COLO668 (cell line): ENCODE results near the gene NNMT.

Experiments
- DNase-seq: peaks from one replicate; lab custom pipeline; 2025; ENCODE audit not compliant: unreplicated experiment; lab: John Stamatoyannopoulos, UW

NNMT gene

DNA sequence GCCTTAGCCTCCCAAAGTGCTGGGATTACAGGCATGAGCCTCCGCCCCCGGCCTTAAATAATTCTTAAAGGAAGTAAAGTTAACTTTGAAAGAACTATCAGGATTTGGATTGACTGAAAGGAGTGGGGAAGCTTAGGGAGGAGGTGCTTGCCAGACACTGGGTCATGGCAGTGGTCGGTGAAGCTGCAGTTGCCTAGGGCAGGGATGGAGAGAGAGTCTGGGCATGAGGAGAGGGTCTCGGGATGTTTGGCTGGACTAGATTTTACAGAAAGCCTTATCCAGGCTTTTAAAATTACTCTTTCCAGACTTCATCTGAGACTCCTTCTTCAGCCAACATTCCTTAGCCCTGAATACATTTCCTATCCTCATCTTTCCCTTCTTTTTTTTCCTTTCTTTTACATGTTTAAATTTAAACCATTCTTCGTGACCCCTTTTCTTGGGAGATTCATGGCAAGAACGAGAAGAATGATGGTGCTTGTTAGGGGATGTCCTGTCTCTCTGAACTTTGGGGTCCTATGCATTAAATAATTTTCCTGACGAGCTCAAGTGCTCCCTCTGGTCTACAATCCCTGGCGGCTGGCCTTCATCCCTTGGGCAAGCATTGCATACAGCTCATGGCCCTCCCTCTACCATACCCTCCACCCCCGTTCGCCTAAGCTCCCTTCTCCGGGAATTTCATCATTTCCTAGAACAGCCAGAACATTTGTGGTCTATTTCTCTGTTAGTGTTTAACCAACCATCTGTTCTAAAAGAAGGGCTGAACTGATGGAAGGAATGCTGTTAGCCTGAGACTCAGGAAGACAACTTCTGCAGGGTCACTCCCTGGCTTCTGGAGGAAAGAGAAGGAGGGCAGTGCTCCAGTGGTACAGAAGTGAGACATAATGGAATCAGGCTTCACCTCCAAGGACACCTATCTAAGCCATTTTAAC, at the start of gene NNMT:
Gene NNMT, plus strand, starts transcription at position 724 of the 929 bp plus-strand sequence. Its CDS starts 158 bp downstream, at position 882.
- DNase-seq = no peak

DNA sequence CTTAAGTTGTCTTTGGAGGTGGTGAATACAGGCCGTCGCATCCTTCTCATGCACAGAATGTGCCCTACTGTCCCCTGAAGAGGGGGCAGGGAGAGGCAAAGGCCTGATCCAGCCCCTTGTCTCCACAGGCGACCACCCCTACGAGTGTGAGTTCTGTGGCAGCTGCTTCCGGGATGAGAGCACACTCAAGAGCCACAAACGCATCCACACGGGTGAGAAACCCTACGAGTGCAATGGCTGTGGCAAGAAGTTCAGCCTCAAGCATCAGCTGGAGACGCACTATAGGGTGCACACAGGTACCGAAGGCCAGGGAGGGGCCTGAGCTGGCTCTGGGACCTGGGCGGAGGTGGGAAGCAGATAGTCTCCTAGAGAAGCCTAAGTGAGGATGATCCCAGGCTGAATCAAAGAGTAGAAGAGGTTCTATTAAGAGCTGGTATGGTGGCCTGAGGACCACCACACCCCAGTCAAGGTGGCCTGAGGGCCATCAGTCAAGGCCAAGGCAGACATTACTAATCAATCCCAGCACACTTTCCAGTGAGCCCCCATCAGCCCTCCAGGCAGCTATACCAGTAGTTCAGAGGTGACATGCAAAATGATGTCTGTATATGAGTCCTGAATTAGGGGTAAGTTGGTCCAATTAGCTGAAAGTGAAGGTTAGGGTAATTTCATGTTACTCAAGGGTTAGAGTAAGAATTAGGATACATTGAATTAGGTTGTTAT, 49.0 kb upstream of the NNMT start:
- no peak for DNase-seq

DNA sequence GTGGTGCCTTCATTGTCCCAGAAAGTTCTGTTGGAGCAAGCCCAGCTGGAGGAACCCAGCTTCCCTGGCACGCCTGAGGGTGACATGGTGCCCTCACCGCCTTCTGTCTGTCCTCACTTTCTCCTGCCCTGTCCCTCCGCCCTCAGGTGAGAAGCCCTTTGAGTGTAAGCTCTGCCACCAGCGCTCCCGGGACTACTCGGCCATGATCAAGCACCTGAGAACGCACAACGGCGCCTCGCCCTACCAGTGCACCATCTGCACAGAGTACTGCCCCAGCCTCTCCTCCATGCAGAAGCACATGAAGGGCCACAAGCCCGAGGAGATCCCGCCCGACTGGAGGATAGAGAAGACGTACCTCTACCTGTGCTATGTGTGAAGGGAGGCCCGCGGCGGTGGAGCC, 46.0 kb upstream of the NNMT start:
- no peak for DNase-seq

DNA sequence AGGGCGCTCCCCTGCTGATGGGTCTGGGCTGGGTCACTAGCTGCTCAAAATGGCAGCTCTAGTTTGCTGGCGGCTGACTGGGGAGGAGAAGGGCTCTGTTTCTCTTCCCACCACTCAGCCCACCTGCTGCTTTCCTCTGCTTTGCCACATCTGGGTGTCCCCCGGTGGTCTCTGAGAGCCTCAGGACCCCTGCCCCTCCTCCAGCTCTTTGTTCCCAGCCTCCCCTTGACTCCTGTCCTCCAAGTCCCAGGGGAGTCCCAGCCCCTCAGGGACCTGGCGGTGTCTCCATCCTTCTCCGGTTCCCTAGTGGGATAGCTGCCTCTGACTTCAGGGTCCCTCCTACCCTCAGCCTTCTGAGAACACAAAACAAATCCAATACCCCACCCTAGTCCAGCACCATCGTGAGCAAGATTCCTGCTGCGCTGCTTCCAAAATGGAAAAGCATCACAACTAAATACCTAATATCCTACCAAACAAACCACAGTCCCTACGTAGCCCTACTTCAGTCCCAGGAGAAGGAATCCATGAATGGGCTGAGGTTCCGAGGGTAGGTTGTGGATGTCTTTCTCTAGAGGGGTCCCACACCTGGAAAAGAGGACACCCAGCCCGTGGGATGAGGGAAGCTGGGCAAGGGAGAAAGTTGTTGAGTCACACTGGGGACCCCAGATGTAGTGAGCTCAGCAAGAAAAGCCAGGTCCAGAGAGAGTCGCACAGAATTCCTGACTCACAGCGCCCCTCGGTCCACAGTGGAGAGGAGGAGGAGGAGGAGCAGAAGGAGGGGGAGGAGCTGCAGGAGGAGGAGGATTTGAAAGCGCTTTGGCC, 45.0 kb upstream of the NNMT start:
- DNase-seq = no peak

DNA sequence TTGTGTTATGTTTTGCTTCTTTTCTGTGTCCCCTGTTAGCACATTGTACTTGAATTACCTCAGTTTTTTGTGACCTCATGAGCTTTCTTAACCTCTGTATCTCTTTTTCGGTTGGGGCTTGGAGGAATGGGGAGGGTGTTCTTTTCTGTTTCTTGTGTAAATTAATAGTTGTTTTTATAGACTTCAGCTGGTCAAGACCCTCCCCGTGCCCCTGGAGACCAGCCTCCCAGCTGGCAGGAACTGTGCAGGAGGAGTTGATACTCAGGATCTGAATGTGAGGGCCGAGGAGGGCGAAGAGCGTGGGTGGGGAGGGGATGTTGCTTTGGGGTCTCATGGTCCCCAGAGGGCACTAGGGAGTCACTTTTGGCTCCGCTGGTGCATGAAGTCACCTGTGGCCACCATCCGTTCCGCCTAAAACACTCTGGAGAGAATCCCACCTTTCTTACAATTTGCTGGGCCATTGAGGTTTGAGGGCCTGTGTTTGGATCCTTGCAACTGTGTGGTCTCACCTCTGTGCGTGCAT, 44.3 kb upstream of the NNMT start:
- no peak for DNase-seq

DNA sequence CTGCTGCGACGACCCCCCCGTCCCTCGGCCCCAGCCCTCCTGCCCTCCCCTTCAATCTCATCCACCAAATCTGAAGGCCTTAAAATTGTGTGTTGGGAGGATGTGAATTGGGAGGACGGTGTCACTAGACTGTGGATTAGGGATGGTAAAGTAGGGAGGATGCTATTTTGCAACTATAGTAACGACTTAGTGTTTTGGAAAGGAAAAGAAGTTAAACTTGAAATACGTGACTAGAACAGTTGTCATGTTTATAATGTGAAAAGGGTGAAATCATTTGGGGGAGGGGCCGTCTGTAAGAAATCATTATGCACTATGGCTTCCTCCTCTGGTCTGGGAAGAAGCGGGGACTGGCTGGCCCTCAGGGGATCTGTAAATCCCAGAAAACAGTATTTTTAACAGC, 43.4 kb upstream of the NNMT start:
- no peak for DNase-seq

DNA sequence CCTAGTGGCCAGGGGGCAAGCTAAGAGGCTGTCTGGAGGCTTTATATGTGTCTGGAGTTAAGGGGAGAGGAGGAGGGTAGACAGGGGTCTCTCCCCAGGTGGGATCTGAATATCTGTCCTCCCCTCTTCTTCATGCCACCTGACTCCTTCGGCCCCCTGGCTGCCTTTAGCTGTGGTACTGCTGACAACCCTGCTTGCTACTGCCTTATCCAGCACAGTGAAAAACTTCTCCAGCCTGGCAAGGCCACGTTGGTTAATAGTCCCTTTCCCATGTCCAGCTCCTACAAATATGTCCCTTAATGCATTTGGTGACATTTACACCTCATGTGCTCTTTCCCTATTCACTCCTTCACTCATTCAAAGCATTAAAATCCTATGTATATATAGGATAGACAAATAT, 42.4 kb upstream of the NNMT start:
- DNase-seq = no peak

DNA sequence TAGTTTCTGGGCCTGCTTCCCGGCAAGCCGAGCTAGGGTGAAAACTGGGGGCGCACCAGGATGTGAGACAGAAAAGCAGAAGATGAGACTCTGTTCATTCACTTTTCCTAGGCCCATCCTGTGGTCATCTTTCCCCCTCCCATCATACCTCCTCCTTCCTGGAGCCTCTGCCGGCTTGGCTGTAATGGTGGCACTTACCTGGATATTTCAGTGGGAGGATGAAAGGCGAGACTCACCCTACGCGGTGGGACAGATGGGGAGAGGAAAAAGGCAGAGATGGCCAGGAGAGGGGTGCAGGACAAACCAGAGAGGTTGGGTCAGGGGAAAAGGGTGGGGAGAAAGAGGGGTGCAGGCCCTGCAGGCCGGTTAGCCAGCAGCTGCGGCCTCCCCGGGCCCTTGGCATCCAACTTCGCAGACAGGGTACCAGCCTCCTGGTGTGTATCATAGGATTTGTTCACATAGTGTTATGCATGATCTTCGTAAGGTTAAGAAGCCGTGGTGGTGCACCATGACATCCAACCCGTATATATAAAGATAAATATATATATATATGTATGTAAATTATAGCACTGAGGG, 41.5 kb upstream of the NNMT start:
- no peak for DNase-seq

DNA sequence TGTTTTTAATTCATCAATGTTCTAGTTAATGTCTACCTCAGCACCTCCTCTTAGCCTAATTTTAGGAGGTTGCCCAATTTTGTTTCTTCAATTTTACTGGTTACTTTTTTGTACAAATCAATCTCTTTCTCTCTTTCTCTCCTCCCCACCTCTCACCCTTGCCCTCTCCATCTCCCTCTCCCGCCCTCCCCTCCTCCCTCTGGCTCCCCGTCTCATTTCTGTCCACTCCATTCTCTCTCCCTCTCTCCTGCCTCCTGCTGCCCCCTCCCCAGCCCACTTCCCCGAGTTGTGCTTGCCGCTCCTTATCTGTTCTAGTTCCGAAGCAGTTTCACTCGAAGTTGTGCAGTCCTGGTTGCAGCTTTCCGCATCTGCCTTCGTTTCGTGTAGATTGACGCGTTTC, 40.9 kb upstream of the NNMT start:
- DNase-seq = no peak

DNA sequence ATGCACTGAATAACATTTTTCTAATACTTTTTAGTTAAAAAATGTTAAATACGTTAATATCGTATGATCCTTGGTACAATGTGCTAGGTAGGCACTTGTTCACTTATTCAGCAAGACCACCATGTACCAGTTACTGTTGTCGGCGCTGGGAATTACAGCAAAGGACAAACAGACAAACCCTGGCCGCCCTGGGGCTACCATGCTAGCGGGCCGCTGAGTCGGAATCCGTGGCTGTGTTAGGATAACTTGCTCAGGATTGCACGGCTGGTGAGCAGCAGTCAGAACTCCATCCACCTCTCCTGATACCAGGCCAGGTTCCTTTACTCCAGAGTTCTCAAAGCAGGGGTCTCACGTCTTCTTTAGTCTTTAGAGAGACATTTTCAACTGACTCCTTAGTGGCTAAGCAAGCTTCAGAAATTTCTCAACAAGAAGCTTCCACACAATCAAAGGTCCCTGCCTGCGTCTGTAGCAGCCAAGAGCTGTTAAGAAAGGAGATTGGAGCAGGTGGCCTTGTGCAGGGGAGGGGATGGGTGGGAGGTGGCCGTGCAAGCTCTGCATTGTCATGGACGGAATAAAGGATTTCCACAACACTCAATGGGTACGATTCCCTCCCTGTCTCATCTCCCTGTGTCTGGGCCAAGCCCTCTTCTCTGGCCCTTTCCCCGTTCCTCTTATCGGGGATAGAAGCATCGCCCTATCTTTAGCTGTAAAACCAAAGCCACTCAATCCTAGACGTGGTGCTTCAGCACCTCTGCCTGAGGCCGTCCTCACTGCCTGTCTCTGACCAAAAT, 39.8 kb upstream of the NNMT start:
- DNase-seq = no peak

DNA sequence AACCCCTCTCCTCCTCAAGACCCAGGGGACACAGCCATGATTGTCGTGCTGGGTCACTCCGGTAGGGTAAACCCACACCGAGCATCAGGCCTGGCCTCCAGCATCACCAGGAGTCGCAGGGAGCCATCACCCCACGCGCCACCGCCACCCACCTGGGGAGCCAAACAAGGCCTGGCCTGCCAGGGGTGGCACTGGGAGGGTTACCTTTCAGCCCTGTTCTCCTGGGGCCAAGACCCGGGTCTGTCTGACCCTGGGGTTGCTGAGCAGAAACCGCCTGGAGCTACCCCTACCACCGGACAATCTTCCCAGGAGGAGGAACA, 39.3 kb upstream of the NNMT start:
- no peak for DNase-seq

DNA sequence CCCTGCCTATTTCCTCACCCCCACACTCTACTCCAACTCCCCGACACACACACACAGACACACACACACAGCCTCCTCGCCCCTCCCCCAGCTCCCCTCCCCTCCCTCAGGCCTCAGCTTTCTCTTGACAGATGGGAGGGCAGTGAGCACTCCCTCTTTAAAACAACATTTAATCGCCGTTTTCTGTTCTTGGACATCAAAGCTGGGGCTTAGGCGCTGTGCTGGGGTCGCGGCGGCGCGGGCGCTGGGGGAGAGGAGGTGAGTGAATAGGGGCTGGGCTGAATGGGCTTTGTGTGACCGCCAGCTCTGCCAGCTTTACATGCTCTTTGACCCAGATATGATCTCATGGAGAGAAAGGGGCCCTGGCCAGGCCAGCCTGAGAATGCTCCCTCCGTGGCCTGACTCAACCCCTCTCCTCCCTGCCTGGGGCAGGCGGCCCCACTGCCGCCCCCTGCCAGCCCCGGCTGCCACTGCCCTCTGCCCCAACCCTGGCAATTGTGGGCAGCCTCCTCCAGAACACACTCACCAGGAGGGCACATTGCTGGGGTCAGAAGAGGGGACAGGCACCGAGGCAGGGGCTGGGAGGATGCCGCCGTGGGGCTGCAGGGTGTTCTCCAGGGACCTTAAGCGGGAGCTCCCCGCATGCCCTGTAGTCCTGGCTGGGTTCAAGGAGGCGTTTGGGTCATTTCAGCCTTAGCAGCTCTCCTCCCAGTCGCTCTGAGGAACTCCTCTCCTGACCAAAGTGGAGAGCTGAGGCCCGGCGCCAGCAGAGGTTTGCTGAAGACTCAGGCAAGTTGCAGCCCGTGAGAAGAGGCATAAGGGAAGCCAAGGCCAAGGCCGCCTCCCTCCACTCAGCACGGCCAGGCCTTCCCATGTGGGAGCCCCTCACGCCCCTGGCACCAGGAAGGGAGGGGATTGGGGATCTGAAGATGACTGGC, 38.3 kb upstream of the NNMT start:
- DNase-seq = no peak

DNA sequence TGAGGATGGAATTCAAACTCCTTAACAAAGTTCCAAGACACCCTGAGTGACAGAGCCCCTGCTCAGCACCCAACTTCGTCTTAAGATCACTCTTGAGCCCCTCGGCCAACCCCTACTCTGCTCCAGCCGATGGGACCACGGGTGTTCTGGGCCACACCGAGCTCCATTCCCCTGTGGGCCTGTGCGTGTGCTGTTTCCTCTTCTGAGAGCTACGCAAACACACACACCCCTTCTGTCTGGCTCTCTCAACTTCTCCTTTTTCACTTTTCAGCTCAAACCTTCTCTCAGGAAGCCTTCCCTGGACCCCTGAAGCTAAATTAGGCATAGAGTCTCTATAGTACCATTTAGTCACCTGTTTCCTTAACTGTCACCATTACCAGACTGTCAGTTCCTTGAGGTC, 37.5 kb upstream of the NNMT start:
- no peak for DNase-seq

DNA sequence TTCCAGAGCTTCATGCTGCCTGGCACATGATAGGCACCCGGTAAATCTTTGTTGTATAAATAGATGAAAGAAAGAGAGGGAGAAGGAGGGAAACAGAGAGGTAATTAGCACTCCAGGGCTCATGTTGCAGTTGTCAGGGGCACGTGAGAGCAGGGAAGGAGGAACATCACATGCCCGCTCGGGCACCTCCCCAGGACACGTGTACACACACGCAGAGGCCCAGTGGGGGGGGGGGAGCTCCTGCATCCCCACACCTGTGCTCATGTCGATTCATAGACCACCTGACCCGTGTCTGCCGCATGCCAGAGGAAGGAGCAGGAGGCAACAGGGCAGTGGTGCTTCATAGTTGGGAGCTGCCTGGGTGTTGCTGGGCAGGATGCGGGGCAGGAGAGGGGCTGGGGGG, 37.1 kb upstream of the NNMT start:
- no peak for DNase-seq

DNA sequence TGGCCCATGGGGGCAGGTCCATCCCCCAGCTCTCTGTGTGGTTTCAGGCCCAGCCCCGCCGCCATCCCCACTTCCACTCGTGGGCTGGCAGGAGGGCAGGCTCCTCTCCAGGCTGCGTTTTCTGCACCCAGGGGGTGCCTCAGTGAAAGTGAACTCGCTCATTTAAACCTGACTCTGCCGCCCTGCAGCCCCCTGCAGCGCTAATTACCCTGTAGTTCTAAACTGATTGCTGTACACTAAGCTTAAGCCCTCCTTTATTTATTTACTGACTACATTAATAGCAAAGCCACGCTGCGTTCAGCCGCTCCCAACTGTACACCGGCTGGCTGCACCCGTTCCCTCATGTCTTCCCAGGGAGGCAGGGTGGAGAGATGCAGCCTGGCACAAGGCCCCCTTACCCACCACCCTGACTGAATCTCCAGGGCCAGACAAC, 36.6 kb upstream of the NNMT start:
- peak; percentile 15 for DNase-seq

DNA sequence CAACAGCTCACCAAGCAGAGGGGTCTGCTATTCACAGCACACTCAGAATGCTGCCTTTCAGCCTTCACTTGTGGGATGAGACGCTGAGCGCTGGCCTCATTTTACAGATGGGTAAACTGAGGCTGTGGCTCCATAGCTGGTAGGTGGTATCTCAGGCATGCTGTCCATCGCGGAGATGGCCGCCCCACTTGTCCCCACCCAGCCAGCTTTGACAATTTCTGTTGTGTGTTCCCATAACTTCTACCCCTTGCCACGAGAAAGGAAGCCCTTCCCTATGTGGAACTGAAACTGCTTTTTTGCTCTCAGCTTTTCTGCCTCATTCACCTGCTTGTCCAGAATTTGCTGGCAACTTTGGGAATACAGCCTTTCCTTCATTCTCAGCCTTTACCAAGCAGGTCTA, 36.1 kb upstream of the NNMT start:
- no peak for DNase-seq

DNA sequence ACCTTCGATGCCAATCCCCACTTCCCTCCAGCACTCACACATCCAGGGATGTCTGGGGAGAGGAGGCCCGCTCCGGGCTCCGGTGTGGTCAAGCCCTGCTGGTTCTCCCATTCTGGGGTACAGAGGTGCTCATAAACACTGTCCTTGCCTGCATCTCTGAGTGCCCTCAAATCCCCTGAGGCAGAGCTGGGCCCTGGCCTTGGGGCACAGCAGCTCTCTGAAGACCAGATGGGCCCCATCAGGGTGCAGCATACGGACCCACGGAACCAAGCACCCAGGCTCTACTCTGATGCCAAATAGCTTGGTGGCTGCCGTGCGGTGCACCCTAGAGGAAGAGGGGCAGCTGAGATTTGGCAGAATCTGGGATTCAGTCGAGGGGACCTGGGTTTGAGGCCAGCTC, 35.7 kb upstream of the NNMT start:
- DNase-seq = no peak

DNA sequence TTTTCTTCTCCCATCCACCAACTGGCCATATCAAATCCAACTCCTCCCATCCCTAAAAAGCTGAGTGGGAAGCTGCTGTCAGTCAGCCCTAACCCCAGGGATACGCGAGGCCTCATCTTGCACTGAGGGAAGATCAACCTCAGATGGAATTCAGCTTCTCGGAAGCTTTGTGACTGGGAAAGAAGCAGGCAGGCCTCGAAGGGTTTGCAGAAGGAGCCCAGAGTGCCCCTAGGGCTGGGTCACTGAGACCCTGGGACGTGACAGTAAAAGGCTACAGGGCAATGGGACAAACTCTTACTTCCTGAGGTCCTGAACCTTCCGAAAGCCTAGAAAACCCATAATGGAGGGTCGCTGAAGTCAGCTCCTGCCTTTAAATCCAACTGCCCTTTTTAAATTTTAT, 34.4 kb upstream of the NNMT start:
- no peak for DNase-seq
